ENCODE measurements around the gene AFF3. TPM values are rescaled to one million over a fixed set of nuclear protein-coding genes. Genes with fewer than 3 reads are reported as not detected.

AFF3 gene
- total and polyA plus RNA-seq, 2 of the 13 experiments (the other 11 are each of a cell fraction or from before 2014, with no cell fraction given) = not detected

DNA sequence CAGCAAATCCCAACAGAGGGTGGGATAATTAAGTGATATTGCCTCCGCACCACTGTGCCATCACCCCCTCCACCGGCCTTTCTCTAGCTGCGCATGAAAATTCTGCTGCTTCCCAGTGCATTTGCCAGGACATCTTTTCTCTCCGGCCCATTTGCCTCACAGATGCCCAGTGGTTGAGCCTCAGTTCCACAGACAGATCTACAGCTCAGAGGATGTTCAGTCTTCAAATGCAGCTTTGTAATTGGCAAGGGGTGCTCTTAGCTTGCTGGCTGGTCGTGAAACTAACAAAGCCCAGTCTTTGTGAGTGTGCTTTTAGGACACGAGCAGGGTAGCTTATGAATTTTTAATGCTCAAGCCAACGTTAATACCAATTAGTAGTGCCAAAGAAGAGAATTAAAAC, 399.2 kb downstream of the AFF3 start:
- H3K4me2 ChIP-seq (ENCODE audit: low read depth, low read length) = no peak overlapping the region
- BruUV-seq (replicated peaks) = no TSS peak
- H3K9me3 ChIP-seq (ENCODE audit: low read length) = no peaks in the 10 kb centered on the region
- H3K27me3 ChIP-seq (ENCODE audit: control insufficient read depth in 1 of 2, insufficient read depth in 2 of 2, low read length in 2 of 2) = no peaks in the 10 kb centered on the region
- no peaks in the 10 kb centered on the region for H3K79me2 ChIP-seq (ENCODE audit: insufficient read depth, low read length)
- intact Hi-C loops (cut with micrococcal nuclease; ENCODE audit: unreplicated experiment) (no loop called here), in situ Hi-C loops (cut with HindIII; ENCODE audit: extremely low pct_ligation_motif_present, low pct_unique_long_range_greater_than_20kb) (no loop called here)
- no peaks in the 10 kb centered on the region for H3K4me1 ChIP-seq (ENCODE audit: insufficient read depth, low read length)
- 50% methylated on average over 7 of the region's 7 CpGs for WGBS (ENCODE audit: low lambda C conversion rate)
- ATAC-seq = no peak
- ChIA-PET POLR2A (no interaction called here), CTCF (ENCODE audit: low intra/inter-chr PET ratio, low total read pairs) (no interaction called here)
- no peak overlapping the region for H2AFZ ChIP-seq (ENCODE audit: low read length)
- H3K36me3 ChIP-seq (replicated peaks in 1 of 2; ENCODE audit: control insufficient read depth in 1 of 2, insufficient read depth in 2 of 2, low read length in 2 of 2) = no peaks in the 10 kb centered on the region
- no peak for FAIRE-seq
- H3K4me3 ChIP-seq (replicated peaks in 1 of 3; ENCODE audit: insufficient read depth in 1 of 3, low read depth in 2 of 3, low read length in 3 of 3) = no peak overlapping the region
- no peaks in the 10 kb centered on the region for H4K20me1 ChIP-seq (ENCODE audit: insufficient read depth, low read length)
- DNase-seq (ENCODE audit: low spot score) = no peak
- no peak overlapping the region for H3K9ac ChIP-seq (ENCODE audit: insufficient read depth, low read depth, low read length)
- H3K27ac ChIP-seq (ENCODE audit: extremely low read length, insufficient read depth, low read length) = no peak overlapping the region
- no peak for TF ChIP-seq ZNF598 (CRISPR knock-in tag; IDR thresholded peaks at IDR 0.05; ENCODE audit: borderline replicate concordance)
- TF ChIP-seq ZNF530 (CRISPR knock-in tag; IDR thresholded peaks at IDR 0.05; ENCODE audit: low read depth) = no peak
- TF ChIP-seq, protein P1, sequence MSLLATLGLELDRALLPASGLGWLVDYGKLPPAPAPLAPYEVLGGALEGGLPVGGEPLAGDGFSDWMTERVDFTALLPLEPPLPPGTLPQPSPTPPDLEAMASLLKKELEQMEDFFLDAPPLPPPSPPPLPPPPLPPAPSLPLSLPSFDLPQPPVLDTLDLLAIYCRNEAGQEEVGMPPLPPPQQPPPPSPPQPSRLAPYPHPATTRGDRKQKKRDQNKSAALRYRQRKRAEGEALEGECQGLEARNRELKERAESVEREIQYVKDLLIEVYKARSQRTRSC (CRISPR knock-in tag; IDR thresholded peaks at IDR 0.05; ENCODE audit: low read depth) = no peak
- no peak for TF ChIP-seq SRSF4 (IDR thresholded peaks at IDR 0.05; ENCODE audit: low read depth, low read length, poor library complexity, severe bottlenecking)
- no peak for TF ChIP-seq ZNF451 (CRISPR knock-in tag; IDR thresholded peaks at IDR 0.05)
- TF ChIP-seq, protein P2, sequence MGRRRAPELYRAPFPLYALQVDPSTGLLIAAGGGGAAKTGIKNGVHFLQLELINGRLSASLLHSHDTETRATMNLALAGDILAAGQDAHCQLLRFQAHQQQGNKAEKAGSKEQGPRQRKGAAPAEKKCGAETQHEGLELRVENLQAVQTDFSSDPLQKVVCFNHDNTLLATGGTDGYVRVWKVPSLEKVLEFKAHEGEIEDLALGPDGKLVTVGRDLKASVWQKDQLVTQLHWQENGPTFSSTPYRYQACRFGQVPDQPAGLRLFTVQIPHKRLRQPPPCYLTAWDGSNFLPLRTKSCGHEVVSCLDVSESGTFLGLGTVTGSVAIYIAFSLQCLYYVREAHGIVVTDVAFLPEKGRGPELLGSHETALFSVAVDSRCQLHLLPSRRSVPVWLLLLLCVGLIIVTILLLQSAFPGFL (CRISPR knock-in tag; IDR thresholded peaks at IDR 0.05) = no peak
- no peak for TF ChIP-seq ZNF501 (CRISPR knock-in tag; IDR thresholded peaks at IDR 0.05)
- TF ChIP-seq SCMH1 (CRISPR knock-in tag; IDR thresholded peaks at IDR 0.05; ENCODE audit: borderline replicate concordance) = no peak
- TF ChIP-seq, protein P3, sequence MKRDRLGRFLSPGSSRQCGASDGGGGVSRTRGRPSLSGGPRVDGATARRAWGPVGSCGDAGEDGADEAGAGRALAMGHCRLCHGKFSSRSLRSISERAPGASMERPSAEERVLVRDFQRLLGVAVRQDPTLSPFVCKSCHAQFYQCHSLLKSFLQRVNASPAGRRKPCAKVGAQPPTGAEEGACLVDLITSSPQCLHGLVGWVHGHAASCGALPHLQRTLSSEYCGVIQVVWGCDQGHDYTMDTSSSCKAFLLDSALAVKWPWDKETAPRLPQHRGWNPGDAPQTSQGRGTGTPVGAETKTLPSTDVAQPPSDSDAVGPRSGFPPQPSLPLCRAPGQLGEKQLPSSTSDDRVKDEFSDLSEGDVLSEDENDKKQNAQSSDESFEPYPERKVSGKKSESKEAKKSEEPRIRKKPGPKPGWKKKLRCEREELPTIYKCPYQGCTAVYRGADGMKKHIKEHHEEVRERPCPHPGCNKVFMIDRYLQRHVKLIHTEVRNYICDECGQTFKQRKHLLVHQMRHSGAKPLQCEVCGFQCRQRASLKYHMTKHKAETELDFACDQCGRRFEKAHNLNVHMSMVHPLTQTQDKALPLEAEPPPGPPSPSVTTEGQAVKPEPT (CRISPR knock-in tag; IDR thresholded peaks at IDR 0.05; ENCODE audit: low read depth) = no peak
- TF ChIP-seq, protein P4, sequence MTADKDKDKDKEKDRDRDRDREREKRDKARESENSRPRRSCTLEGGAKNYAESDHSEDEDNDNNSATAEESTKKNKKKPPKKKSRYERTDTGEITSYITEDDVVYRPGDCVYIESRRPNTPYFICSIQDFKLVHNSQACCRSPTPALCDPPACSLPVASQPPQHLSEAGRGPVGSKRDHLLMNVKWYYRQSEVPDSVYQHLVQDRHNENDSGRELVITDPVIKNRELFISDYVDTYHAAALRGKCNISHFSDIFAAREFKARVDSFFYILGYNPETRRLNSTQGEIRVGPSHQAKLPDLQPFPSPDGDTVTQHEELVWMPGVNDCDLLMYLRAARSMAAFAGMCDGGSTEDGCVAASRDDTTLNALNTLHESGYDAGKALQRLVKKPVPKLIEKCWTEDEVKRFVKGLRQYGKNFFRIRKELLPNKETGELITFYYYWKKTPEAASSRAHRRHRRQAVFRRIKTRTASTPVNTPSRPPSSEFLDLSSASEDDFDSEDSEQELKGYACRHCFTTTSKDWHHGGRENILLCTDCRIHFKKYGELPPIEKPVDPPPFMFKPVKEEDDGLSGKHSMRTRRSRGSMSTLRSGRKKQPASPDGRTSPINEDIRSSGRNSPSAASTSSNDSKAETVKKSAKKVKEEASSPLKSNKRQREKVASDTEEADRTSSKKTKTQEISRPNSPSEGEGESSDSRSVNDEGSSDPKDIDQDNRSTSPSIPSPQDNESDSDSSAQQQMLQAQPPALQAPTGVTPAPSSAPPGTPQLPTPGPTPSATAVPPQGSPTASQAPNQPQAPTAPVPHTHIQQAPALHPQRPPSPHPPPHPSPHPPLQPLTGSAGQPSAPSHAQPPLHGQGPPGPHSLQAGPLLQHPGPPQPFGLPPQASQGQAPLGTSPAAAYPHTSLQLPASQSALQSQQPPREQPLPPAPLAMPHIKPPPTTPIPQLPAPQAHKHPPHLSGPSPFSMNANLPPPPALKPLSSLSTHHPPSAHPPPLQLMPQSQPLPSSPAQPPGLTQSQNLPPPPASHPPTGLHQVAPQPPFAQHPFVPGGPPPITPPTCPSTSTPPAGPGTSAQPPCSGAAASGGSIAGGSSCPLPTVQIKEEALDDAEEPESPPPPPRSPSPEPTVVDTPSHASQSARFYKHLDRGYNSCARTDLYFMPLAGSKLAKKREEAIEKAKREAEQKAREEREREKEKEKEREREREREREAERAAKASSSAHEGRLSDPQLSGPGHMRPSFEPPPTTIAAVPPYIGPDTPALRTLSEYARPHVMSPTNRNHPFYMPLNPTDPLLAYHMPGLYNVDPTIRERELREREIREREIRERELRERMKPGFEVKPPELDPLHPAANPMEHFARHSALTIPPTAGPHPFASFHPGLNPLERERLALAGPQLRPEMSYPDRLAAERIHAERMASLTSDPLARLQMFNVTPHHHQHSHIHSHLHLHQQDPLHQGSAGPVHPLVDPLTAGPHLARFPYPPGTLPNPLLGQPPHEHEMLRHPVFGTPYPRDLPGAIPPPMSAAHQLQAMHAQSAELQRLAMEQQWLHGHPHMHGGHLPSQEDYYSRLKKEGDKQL (CRISPR knock-in tag; IDR thresholded peaks at IDR 0.05; ENCODE audit: low read depth) = no peak
- TF ChIP-seq ZNF777 (CRISPR knock-in tag; IDR thresholded peaks at IDR 0.05) = no peak

All from HepG2 (cell line).